ENCODE measurements around the gene CYP2E1.
"Not testable (repeated sequence)": the region's sequence is repeated elsewhere in the genome, so short reads cannot be mapped to it uniquely, and the experiment has no call there.

CYP2E1 gene

GRCh38 chr10:133573460-133573859, 46.3 kb downstream of the CYP2E1 start:
- not testable (repeated sequence) for H3K4me3 Mint-ChIP-seq; H3K4me1 Mint-ChIP-seq (ENCODE audit: low read depth); H3K27ac Mint-ChIP-seq; H3K27me3 Mint-ChIP-seq; H3K36me3 Mint-ChIP-seq (ENCODE audit: low read depth); DNase-seq
- peaks cover 14% of the 10 kb centered on the region for H3K9me3 Mint-ChIP-seq

DNA sequence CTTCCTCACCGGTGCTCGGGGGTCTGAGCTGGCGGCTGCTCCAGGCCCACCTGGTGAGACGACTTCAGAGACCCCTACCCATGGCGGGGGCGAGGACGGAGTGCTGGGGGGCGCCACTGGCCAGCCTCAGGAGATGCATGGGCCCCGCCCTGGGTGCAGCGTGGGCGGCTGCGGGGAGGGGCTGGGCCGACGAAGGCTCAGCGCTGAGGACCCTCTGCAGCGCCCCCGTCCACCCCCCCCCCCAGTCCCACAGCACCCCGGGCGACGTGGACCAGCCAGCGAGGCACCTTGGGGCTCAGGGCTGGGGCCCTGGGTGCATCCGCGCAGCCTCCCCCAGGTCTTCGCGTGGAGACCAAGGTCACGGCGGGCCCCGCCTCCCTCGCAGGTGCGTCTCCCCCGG, 49.9 kb downstream of the CYP2E1 start:
- H3K4me1 Mint-ChIP-seq (ENCODE audit: low read depth); H3K27ac Mint-ChIP-seq; H3K36me3 Mint-ChIP-seq (ENCODE audit: low read depth); DNase-seq; H3K4me3 Mint-ChIP-seq: not testable (repeated sequence)
- H3K27me3 Mint-ChIP-seq, result peaks cover 13% of the 10 kb centered on the region
- H3K9me3 Mint-ChIP-seq, result peaks cover 12% of the 10 kb centered on the region

Measured in activated T-cell treated with anti-CD3 and anti-CD28 coated beads, Interleukin-2, amount 50 U/mL, for 24 hours (primary cell).